GM12864 (cell line): ENCODE measurements around the gene GAGE12G.

Experiments used
- DNase-seq: peaks from one replicate; pipeline ENCODE4 v3.0.0-alpha.2; 2011; ENCODE audit warnings: low read depth
- H3K4me3 ChIP-seq: 2 replicates; pipeline ENCODE4 v1.5.1; 2011; ENCODE audit warnings: mild to moderate bottlenecking, low read depth, low read length, control low read depth
- TF ChIP-seq, protein P1 (sequence below): IDR thresholded peaks from 2 replicates; pipeline ENCODE4 v1.5.1; 2011; ENCODE audit warnings: low read depth, mild to moderate bottlenecking, moderate library complexity, low read length, control low read depth, inconsistent platforms; ENCODE audit errors: missing control alignments

The GAGE12G gene

DNA sequence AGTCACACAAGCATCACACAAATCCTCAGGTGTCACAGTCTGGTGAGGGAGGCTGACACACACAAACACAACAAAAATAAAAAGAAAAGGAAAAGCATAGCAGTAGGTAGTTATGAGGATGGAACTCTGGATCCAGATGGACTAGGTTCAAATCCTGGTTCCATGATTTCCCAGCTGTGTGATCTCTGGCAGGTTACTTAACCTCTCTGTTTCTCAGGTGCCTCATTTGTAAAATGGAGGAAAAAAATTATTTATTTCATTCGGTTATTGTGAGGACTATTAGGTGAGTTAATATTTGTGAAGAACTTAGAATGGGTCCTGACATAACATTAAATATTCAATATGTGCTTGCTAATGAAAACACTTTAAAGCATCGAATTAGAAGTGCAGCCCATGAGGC lies 48.4 kb downstream of the GAGE12G start:
- DNase-seq, result no peak
- no peak overlapping the region for H3K4me3 ChIP-seq
- TF ChIP-seq, protein P1, sequence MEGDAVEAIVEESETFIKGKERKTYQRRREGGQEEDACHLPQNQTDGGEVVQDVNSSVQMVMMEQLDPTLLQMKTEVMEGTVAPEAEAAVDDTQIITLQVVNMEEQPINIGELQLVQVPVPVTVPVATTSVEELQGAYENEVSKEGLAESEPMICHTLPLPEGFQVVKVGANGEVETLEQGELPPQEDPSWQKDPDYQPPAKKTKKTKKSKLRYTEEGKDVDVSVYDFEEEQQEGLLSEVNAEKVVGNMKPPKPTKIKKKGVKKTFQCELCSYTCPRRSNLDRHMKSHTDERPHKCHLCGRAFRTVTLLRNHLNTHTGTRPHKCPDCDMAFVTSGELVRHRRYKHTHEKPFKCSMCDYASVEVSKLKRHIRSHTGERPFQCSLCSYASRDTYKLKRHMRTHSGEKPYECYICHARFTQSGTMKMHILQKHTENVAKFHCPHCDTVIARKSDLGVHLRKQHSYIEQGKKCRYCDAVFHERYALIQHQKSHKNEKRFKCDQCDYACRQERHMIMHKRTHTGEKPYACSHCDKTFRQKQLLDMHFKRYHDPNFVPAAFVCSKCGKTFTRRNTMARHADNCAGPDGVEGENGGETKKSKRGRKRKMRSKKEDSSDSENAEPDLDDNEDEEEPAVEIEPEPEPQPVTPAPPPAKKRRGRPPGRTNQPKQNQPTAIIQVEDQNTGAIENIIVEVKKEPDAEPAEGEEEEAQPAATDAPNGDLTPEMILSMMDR, result no peak
